GM11168 (cell line): ENCODE results near the gene POR.
"Not testable (repeated sequence)": the region's sequence is repeated elsewhere in the genome, so short reads cannot be mapped to it uniquely, and the experiment has no call there.

Experiments
- in situ Hi-C: fragments of 300-500 bp; cut with MboI; formaldehyde crosslinking; loops from one replicate; pipeline ENCODE4 v1.12.0; 2022; ENCODE audit warnings: low sequenced_read_pairs; ENCODE audit not compliant: unreplicated experiment

POR gene

DNA sequence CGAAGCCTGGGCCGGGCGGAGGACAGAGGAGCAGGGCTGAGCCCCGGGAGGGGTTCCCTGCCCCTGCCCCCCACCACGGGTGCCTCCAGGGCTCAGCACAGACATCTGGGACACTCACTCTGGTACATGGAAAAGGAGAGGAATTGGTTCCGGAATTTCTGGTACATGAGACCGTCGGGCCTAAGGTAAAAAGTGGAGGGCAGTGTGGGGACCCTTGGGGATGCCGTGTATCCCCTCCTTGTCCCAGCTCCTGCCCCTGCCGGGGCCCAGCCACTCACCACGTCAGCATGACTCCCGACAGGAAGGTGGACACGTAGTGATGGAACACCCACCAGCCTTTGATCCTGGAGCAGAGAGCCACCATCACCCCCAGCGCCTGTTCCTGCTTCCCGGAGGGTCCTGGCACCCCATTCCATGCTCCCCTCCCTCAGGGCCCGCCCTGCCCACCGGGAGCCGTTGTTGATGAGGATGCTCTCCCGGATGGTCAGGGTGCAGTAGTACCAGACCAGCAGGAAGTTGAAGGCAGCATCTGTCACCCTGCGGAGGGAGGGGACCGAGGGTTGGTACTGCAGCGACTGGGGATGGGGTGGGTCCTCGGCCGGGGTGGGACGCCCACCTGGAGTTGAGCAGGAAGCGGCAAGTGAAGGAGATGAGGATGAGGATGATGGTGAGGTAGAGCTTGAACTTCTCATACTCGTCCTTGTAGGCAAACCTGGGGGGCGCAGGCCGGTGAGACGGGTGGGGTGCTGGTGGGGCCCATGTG, 73.0 kb downstream of the POR start:
- in situ Hi-C loops = no loop called here

DNA sequence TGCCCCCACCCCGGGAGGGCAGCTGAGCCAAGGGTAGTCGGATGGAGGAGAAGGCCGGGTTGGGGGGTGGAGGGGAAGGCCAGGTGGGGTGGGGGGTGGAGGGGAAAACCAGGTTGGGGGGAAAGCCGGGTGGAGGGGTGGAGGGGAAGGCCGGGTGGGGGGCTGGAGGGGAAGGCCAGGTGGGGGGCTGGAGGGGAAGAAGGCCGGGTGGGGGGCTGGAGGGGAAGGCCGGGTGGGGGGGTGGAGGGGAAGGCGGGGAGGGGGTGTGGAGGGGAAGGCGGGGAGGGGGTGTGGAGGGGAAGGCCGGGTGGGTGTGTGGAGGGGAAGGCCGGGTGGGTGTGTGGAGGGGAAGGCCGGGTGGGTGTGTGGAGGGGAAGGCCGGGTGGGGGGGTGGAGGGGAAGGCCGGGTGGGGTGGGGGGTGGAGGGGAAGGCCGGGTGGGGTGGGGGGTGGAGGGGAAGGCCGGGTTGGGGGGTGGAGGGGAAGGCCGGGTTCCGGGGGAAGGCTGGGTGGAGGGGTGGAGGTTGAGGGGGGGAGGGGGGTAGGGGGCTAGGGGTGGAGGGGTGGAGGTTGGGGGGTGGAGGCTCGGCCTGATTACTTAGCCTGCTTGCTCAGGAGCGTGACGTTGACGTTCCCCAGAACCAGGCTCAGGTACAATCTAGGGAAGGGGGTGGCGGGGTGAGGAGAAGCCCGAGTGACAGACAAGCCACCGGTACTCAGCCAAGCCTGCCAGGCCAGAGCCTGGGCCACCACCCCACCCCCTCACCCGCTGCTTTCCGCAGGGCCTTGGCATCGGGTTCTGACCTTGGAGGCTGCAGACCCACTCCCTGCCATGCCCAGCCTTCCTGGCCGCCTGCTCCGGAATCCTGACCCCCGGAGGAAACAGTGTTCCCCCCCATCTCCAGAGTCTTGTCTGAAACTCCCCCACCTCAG, 73.9 kb downstream of the POR start:
- in situ Hi-C loops = no loop called here

DNA sequence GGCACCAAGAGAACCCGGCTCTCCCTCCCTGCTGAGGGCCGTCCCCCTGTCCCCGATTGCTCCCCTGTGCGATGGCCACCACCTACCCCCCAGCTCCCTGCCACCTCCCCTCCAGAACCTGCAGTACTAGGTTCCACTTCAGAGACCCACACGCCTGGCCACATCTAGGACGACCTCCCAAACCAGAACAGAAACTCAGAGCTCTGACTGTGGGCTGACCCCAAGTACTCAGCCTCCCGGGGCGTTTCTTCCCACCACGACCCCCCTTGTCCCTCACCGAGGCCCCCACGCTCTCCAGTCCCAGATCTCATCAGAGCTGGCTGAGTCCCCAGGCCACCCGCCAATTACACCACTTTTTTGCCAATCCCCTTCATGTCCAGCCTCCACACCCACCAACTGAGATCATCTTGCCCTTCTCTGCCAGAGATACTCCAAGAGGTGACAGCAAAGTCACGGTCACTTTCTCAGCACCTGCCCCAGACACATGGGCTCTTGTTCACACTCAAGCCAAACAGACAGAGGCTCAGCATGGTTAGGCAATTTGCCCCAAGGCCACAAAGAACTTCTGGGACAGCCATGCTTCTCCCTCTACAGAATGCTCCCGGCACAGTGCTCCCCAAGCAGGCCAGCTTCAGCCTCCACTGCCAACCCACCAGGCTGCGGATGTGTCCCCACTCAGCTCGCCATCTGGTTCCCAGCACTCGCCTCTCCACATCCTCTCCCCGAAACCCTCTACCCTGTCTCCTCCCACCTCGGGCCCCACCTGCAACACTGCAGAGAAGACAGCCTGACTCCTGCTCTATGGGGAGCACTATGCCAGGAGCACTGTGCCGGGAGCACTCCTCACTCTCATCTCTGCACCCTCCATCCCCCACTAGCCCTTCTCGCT, 74.8 kb downstream of the POR start:
- in situ Hi-C loops = no loop called here

DNA sequence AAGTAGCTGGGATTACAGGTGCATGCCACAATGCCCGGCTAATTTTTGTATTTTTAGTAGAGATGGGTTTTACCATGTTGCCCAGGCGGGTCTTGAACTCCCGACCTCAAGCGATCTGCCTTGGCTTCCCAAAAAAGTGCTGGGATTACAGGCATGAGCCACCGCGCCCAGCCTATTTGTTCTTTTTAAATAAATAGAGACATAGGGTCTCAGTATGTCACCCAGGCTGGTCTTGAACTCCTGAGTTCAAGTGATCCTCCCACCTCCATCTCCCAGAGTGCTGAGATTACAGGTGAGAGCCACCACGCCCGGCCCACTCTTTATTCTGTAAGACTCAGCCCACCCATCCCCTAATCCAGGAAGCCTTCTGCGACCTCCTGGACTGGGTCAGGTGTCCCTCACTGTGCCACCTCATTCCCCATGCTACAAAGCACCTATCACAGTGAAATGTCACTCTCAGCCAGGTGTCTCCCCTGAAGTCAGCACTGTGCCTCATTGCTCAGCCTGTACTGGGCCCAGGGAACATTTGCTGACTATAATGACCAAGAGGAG, 76.7 kb downstream of the POR start:
- in situ Hi-C loops = no loop called here

DNA sequence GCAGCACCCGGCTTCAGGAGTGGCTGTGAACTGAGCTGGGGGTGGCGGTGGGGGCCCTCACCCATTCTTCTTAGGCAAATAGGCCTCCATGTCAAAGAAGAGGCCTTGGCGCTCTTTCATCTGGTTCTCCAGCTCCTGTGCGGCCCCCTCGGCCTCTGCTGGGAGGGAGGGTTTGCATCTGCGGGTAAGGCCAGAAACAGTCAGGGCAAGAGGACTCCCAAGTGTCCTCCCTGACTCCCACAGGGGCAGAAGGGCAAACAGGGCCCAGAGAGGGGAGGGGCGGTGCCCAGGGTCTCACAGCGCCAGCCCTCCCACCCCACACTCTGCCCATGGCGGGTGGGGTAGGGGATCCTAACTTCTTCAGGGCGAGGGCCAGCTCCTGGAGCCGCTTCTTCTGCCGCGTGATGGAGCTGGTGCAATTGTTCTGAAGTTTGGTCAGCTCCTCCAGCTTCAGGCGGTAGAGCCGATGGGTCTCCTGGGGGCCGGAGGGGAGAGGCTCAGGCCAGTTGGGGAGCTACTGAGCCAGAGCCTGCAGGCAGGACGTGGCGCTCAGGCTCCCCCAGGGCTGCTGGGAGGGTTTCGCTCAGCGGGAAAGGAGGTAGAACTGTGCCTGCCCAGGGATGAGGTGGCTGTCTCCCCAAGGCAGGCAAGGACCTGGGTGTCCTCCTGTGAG, 77.3 kb downstream of the POR start:
- in situ Hi-C loops = no loop called here

DNA sequence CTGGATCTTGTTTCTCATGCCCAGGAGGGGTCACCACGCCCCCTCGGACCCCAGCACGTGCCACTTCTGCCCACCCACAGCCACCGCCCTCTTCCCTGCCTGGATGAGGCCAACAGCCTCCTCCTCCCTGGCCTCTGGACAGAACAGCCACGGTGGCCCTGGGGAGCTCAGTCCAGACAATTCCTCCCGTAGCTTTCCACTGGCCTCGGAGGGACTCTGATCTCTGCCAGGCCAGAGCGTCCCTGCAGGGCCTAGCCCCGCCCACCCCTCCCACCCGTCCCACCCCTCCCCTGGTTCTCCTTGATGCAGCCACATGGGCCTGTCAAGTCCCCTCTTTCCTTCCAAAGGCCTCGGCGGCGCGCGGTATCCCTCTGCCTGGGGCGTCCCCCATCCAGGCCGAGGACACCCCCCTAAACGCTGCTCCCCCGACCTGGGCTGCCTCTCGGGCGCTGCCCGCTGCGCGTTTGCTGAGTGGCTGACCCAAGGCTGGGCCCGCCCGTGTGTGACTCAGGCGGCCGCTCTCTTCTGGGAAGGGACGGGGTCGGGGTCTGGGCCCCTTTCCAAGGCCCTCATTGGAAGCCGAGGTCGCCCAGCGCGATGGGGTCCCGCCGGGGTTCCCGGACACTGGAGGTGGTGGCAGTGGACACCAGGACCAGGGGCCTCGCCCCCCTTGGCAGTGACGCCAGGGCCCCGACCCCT, 78.9 kb downstream of the POR start:
- in situ Hi-C loops = no loop called here

DNA sequence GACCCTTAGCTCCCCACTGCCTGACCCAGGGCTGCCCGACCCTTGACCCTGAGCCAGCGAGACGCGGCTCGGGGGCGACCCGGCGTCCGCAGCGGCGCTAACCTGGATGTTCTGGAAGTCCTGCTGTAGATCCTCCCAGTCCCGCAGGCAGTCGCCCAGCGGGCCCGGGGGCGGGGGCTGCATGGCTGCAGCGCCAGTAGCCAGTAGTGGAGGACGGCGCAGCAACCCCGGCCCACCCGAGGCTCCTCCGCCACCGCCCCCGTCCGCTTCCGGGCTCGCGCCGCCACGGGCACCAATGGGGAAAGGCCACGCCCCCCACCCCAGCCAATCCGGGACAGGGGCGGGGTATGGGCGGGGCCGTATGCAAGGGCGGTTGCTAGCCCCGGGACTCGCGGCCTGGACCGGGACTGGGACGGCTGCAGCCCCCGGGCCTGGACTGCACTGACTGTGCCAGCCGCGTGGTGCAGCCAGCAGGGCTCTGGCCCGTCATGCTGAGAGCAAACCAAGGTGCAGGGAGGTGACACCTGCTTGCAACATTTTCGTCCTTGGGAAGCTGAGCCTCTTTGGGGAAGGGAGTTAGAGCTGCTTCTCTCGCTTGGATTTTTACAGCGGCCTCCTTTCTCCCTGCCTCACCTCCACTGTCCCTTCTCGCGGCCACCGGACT, 79.6 kb downstream of the POR start, which contains the start of gene TMEM120A:
TMEM120A (minus strand) TSS at position 208 of the 664 bp plus-strand sequence; CDS start at position 183, 25 bp downstream.
- in situ Hi-C loops = no loop called here

DNA sequence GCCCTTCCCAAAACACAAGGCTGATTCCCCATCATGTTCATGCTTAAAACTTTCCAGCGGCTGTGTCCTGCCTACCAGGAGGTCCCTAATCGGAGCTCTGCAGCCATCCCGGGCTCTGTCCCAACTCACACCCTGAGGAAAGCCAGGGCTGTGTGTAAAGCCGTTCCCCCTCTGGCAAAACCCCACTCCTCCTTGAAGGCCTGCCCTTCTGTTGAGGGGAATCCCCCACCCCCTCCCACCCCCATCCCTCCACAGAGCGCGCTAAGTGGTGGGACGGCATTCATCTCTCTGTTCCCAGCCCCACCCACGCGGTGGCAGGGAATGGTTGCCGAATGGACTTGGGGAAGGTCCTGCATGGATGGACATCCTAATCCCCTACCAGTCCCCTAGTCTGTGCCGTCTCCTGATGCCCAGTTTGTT, 80.1 kb downstream of the POR start:
- in situ Hi-C loops = no loop called here

DNA sequence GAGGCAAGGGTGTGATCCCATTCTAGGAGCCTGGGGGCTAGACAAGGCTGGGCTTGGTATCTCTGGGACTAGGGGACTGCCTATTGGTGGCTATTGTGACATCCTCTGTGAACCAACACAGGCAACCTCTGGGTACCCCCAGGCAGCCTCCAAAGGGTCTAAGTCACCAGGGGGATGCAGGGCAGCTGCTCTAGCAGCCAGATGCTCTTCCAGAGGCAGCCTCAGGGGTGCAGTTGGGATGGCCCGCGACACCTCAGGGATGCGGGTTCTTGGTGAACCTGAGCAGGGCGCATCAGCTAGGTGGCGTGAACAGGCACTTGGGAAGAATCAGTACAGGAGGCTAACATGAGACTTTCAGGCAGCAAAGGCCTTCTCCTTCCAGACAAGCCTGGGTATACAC, 81.0 kb downstream of the POR start:
- in situ Hi-C loops = no loop called here

DNA sequence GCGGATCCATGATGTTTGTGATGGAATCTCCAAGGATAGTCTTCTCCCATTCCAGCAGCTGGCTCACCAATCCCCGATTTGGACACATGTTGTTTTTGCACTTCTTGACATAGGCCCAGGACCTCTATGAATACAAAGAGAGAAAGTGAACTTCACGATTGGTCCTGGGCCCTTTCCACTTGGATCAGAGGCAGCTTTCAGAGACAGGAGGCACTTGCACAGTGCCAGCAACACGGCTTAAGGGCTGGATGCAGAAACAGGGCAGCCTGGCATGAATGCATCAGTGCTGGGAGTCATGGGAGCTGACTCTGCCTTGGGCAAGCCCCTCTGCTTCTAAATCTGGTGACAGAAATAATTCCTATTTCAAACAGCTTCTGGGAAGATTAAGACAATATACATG, 81.5 kb downstream of the POR start:
- in situ Hi-C loops = no loop called here

DNA sequence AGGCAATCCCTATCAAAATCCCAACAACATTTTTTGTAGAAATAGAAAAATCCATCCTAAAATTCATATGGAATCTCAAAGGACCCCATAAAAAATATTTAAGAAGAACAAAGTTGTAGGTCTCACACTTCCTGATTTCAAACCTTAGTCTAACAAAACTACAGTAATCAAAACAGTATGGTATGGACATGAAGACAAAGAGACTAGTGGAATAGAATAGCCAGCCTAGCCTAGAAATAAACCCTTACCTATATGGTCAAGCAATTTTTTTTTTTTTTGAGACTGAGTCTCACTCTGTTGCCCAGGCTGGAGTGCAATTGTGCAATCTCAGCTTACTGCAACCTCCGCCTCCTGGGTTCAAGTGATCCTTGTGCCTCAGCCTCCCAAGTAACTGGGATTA, 83.1 kb downstream of the POR start:
- in situ Hi-C loops = no loop called here

DNA sequence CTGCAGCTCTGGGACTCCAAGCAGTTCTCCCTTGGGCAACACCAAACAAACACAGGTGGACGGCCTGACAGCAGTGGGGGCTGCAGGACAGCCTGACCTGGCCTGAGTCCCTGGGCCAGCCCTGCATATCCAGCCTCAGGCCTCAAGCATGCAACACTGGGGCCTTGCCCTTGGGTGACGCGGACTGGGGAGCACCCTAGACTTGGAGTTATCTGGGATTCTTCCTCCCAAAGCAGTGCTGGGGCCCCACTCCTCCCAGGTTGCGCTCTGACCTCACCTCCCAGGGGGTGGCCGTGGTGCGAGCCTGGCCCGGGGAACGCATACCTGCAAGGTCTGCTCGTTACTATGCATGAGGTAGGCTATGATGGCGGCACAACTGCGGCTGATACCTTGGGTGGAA, 85.6 kb downstream of the POR start:
- in situ Hi-C loops = no loop called here

DNA sequence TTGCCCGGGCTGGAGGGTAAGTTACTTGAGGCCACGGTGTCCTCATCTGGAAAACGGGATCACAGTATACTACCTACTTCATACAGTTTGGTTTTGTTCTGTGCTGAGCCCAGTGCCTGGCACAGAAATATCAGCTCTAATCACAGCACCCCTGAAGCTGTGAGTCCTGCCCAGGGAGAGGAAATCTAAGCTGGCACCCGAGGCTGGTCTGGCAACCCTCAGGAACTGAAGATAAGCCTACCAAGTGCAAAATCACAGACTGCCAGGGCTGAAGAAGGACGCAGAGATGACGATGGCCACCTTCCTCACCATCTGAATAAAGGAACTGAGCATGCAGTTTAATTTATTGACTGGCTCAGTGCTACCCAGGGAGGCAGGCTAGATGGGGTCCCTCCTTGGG, 87.2 kb downstream of the POR start:
- in situ Hi-C loops = no loop called here

DNA sequence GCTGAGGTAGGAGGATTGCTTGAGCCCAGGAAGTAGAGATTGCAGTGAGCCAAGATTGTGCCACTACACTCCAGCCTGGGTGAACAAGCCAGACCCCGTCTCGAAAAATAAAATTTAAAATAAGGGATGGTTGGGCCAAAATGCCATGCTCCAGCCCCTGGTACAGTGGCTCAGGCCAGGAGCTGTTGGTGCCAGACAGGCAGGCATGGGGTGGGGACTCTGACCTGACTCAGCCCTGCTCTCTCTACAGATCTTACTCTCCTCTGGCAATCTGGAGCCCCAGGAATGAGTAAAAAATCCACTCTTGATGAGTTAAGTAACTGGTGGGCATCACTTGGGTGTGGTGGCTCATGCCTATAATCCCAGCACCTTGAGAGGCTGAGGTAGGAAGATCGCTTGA, 87.9 kb downstream of the POR start:
- in situ Hi-C loops = no loop called here

DNA sequence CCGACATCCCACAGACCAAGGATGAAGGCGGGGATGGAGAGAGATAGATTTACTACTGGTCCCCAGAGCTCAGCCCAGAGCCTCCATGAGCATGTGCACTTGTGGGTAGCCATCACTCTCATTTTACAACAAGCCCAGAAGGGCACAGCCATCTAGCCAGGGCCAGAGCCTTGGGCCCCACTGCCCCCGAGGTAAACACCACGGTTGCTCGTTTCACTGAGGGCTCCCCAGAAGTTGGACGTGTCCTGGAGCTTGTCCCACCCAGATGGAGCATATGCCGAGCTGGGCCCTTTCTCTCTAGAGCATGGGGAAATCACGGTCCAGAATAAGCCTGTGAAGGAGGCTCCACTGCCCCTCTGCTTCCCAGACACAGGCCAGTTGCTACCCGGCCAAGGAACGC, 88.4 kb downstream of the POR start:
- in situ Hi-C loops = no loop called here

DNA sequence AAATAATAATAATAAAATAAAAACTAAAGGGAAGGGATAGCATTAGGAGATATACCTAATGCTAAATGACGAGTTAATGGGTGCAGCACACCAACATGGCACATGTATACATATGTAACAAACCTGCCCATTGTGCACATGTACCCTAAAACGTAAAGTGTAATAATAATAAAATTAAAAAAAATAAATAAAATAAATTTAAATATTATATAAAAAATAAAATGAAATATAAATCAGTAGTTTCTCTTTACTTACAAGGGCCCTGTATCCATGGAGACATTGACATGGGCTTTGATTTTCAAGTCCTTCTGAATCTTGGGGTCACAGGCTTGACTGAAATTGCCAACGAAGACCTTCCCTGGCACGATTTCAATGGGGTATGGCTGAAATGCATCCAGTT, 90.0 kb downstream of the POR start:
- in situ Hi-C loops = not testable (repeated sequence)

DNA sequence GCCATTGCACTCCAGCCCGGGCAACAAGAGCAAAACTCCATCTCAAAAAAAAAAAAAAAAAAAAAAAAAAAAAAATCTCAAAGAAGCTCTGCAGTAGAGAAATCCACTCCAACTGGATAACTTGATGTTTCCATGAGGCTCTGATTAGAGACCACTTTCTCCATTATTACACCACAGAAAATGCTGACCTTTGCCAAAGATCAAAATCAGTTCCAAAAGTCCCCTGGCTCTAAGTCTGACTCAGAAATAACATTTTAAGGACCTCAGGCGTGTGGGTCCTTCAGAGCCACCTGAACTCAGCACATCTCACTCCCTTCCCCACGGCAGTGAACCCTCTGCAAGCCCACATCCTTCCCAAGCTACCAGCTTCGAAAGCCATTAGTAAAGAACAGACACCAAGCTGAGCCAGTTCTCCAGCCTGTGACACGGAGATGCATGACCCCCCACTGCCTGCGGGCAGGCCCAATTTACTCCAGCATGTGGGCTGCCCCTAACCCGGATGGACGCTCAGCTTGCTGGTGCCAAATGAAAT, 93.3 kb downstream of the POR start:
- in situ Hi-C loops = no loop called here
